HepG2 (cell line): Measurements from ENCODE around the gene CHSY3. TPM values are rescaled to one million over a fixed set of nuclear protein-coding genes. Genes with fewer than 3 reads are reported as not detected.

Experiments used
- ATAC-seq: fragments of 200-7000 bp; cut with Tn5 transposase; 3 replicates; pipeline ENCODE4 v1.9.1; 2020; ENCODE audit warnings: mild to moderate bottlenecking, moderate library complexity
- BruUV-seq: library from RNA; stranded (reverse); fragments of 400-500 nt; replicated peaks from 2 replicates; lab custom pipeline; 2021; lab: Mats Ljungman, UMichigan
- CTCF ChIA-PET: fragments of 300-600 bp; formaldehyde crosslinking; extraction: SDS; loops from one replicate; lab custom pipeline; 2021; ENCODE audit warnings: low total read pairs, inconsistent platforms, low intra/inter-chr PET ratio; lab: Yijun Ruan, JAX
- POLR2A ChIA-PET: fragments of 350-600 bp; sonication (Branson Sonifier 250); formaldehyde crosslinking; loops from one replicate; lab custom pipeline; 2020; ENCODE audit warnings: antibody characterized with exemption, inconsistent platforms; lab: Yijun Ruan, JAX
- DNase-seq: peaks from one replicate; pipeline ENCODE4 v3.0.0-alpha.2; 2015; ENCODE audit warnings: low spot score
- FAIRE-seq: peaks from 3 replicates; lab custom pipeline; 2011; peaks lifted over from hg19 to GRCh38; lab: Jason Lieb, UNC
- H2AFZ ChIP-seq: one replicate; pipeline ENCODE4 v1.6.1; 2011; ENCODE audit warnings: low read length, inconsistent platforms
- H3K27ac ChIP-seq: fragments of 300-600 bp; 3 replicates; pipeline ENCODE4 v1.8.0; 2011; ENCODE audit warnings: mixed run types, mild to moderate bottlenecking, mixed read lengths, low read length, inconsistent platforms; ENCODE audit not compliant: insufficient read depth; ENCODE audit errors: extremely low read length
- H3K27me3 ChIP-seq, 2 experiments: fragments of 200-600 bp in 1 of 2; 2 replicates in 1 of 2; 3 replicates in 1 of 2; pipeline versions ENCODE4 v1.6.0 to v1.8.0; 2011; ENCODE audit warnings: low read length in 2 of 2, mild to moderate bottlenecking in 2 of 2, moderate library complexity in 2 of 2, inconsistent platforms in 1 of 2; ENCODE audit not compliant: insufficient read depth in 2 of 2, control insufficient read depth in 1 of 2
- H3K36me3 ChIP-seq, 2 experiments: fragments of 200-600 bp in 1 of 2; replicated peaks in 1 of 2; 2 replicates in 1 of 2; 3 replicates in 1 of 2; pipeline versions ENCODE4 v1.5.1 to v1.8.0; 2011; ENCODE audit warnings: low read length in 2 of 2, inconsistent platforms in 1 of 2; ENCODE audit not compliant: insufficient read depth in 2 of 2, control insufficient read depth in 1 of 2
- H3K4me1 ChIP-seq: 2 replicates; pipeline ENCODE4 v1.5.1; 2012; ENCODE audit warnings: low read length, inconsistent platforms; ENCODE audit not compliant: insufficient read depth
- H3K4me2 ChIP-seq: 2 replicates; pipeline ENCODE4 v1.6.0; 2011; ENCODE audit warnings: low read depth, low read length, inconsistent platforms
- H3K4me3 ChIP-seq, 3 experiments: fragments of 200-600 bp in 1 of 3; sonication (generic), shearing (Covaris generic) in 1 of 3; replicated peaks in 1 of 3; 2 replicates each; pipeline ENCODE4 v1.5.1; 2011 to 2016; ENCODE audit warnings: low read length in 3 of 3, inconsistent platforms in 2 of 3, low read depth in 2 of 3, mild to moderate bottlenecking in 2 of 3, control low read depth in 1 of 3, mixed read lengths in 1 of 3; ENCODE audit not compliant: insufficient read depth in 1 of 3
- H3K79me2 ChIP-seq: one replicate; pipeline ENCODE4 v1.6.1; 2011; ENCODE audit warnings: low read length, inconsistent platforms; ENCODE audit not compliant: insufficient read depth
- H3K9ac ChIP-seq: 2 replicates; pipeline ENCODE4 v1.6.0; 2011; ENCODE audit warnings: mild to moderate bottlenecking, low read depth, low read length, inconsistent platforms; ENCODE audit not compliant: insufficient read depth
- H3K9me3 ChIP-seq: 2 replicates; pipeline ENCODE4 v1.5.1; 2012; ENCODE audit warnings: mild to moderate bottlenecking, low read length
- H4K20me1 ChIP-seq: 2 replicates; pipeline ENCODE4 v1.6.0; 2011; ENCODE audit warnings: inconsistent platforms, mild to moderate bottlenecking, low read length, moderate library complexity; ENCODE audit not compliant: insufficient read depth
- HMG20B ChIP-seq: conservative IDR thresholded peaks from 2 replicates; pipeline ENCODE4 v1.6.1; 2016; ENCODE audit warnings: missing genetic modification reagents, missing compliant biosample characterization
- MAFF ChIP-seq: IDR thresholded peaks from 2 replicates; pipeline ENCODE4 v1.6.1; 2011; ENCODE audit warnings: low read depth, low read length, improper control_type of control experiment
- NFATC3 ChIP-seq: sonication (generic); formaldehyde crosslinking; IDR thresholded peaks from 2 replicates; pipeline ENCODE4 v1.5.1; 2020; ENCODE audit warnings: mild to moderate bottlenecking, missing genetic modification reagents
- NR1H2 ChIP-seq: sonication (generic); formaldehyde crosslinking; IDR thresholded peaks from 2 replicates; pipeline ENCODE4 v1.8.1; 2022; ENCODE audit warnings: low read depth, missing genetic modification reagents, borderline replicate concordance
- POLR2G ChIP-seq: fragments of 200-400 bp; formaldehyde crosslinking; IDR thresholded peaks from 2 replicates; pipeline ENCODE4 v1.6.1; 2018; ENCODE audit warnings: mild to moderate bottlenecking, low read depth, low read length, moderate library complexity
- PTBP1 ChIP-seq: fragments of 200-400 bp; formaldehyde crosslinking; IDR thresholded peaks from 2 replicates; pipeline ENCODE4 v1.6.1; 2018; ENCODE audit warnings: low read length, low read depth; ENCODE audit not compliant: poor library complexity, severe bottlenecking
- SNAPC2 ChIP-seq: sonication (generic); formaldehyde crosslinking; IDR thresholded peaks from 2 replicates; pipeline ENCODE4 v1.8.1; 2022; ENCODE audit warnings: mild to moderate bottlenecking, missing genetic modification reagents
- TBL1XR1 ChIP-seq: fragments of 150-350 bp; IDR thresholded peaks from 2 replicates; pipeline ENCODE4 v1.6.1; 2014; ENCODE audit warnings: borderline replicate concordance, low read length; ENCODE audit not compliant: partially characterized antibody
- U2AF1 ChIP-seq: fragments of 200-400 bp; formaldehyde crosslinking; optimal IDR thresholded peaks from 2 replicates; pipeline ENCODE3; 2017; ENCODE audit warnings: mild to moderate bottlenecking, low read depth, low read length
- ZFP41 ChIP-seq: sonication (generic); formaldehyde crosslinking; IDR thresholded peaks from 2 replicates; pipeline ENCODE4 v1.4.0; 2020; ENCODE audit warnings: mild to moderate bottlenecking, missing genetic modification reagents, borderline replicate concordance
- ZIK1 ChIP-seq: sonication (generic); formaldehyde crosslinking; IDR thresholded peaks from 2 replicates; pipeline ENCODE4 v1.5.0; 2020; ENCODE audit warnings: mild to moderate bottlenecking, low read depth, missing genetic modification reagents, borderline replicate concordance
- ZNF782 ChIP-seq: sonication (generic); formaldehyde crosslinking; IDR thresholded peaks from 2 replicates; pipeline ENCODE4 v1.4.0; 2020; ENCODE audit warnings: missing genetic modification reagents, mild to moderate bottlenecking, borderline replicate concordance
- ZNF788 ChIP-seq: sonication (generic); formaldehyde crosslinking; IDR thresholded peaks from 2 replicates; pipeline ENCODE4 v1.5.0; 2020; ENCODE audit warnings: mild to moderate bottlenecking, missing genetic modification reagents, borderline replicate concordance
- WGBS: methylation state at CpG from one replicate; pipeline ENCODE4 v1.1.6; 2017; ENCODE audit warnings: low lambda C conversion rate; 5-methylcytosine and 5-hydroxymethylcytosine counted together
- in situ Hi-C: cut with HindIII; loops from 2 replicates; pipeline ENCODE4 v1.10.0; 2017; ENCODE audit warnings: low pct_unique_long_range_greater_than_20kb; ENCODE audit not compliant: extremely low pct_ligation_motif_present
- intact Hi-C: fragments of 100-400 bp; cut with micrococcal nuclease; formaldehyde crosslinking; loops from one replicate; pipeline ENCODE4 v1.10.0; 2022; ENCODE audit not compliant: unreplicated experiment
- polyA plus RNA-seq, 8 experiments: library from polyadenylated mRNA; depleted of rRNA in 3 of 8; stranded (reverse) in 7 of 8; unstranded in 1 of 8; fragments of >200 nt; fragmentation: Illumina TruSeq in 4 of 8; extraction: Trizol in 4 of 8; gene quantifications; 2 replicates each; pipeline versions ENCODE4 v1.2.1 to v1.2.3, GENCODE V29; 2011 to 2016; ENCODE audit warnings: low read depth in 4 of 8, missing spikeins in 1 of 8, mixed read lengths in 1 of 8; ENCODE audit not compliant: insufficient read depth in 1 of 8
- total RNA-seq, 5 experiments: library from RNA; depleted of rRNA; stranded (reverse); fragments of >200 nt; fragmentation: Illumina TruSeq; extraction: Trizol; gene quantifications; 2 replicates each; pipeline ENCODE4 v1.2.3, GENCODE V29; 2016; ENCODE audit warnings: low read depth in 1 of 5
- TF ChIP-seq, protein P1 (sequence below): sonication (generic); IDR thresholded peaks from 2 replicates; pipeline ENCODE4 v1.6.1; 2016; ENCODE audit warnings: low read depth, borderline replicate concordance
- TF ChIP-seq, protein P2 (sequence below): sonication (generic); formaldehyde crosslinking; IDR thresholded peaks from 2 replicates; pipeline ENCODE4 v1.4.0; 2020; ENCODE audit warnings: missing genetic modification reagents, mild to moderate bottlenecking, borderline replicate concordance
- TF ChIP-seq, protein P3 (sequence below): sonication (generic); formaldehyde crosslinking; IDR thresholded peaks from 2 replicates; pipeline ENCODE4 v1.4.0; 2020; ENCODE audit warnings: missing genetic modification reagents; ENCODE audit errors: not compliant biosample characterization

CHSY3 gene
- total and polyA plus RNA-seq, 2 of the 13 experiments (the other 11 are each of a cell fraction or from before 2014, with no cell fraction given), result 0.26 to 4.1 TPM

DNA sequence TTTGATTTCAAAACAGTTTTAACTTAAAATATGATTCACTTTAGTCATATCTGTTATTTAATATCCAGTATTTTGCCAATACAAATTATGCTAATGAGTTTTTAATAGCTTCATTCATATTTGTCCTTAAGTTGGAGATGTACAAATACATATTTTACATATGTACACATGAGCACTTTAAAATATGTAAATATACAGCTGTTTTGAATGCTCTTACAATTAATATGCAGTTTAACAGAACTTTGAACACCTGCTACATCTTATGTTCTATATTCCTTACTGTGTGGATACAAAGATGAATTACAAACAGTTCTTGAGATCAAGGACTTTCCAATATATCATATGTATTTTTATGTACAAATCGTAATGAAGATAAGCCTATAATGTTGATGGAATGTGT is 74.0 kb downstream of the CHSY3 start:
- ChIA-PET CTCF (no interaction called here), POLR2A (no interaction called here)
- Histone ChIP-seq H3K36me3 (no peaks in the 10 kb centered on the region), H3K27me3 (no peaks in the 10 kb centered on the region), H3K4me2 (no peak overlapping the region), H3K4me1 (no peaks in the 10 kb centered on the region), H3K9me3 (no peaks in the 10 kb centered on the region), H3K79me2 (no peaks in the 10 kb centered on the region), H3K27ac (no peak overlapping the region), H3K9ac (no peak overlapping the region), H4K20me1 (no peaks in the 10 kb centered on the region), H2AFZ (no peak overlapping the region), H3K4me3 (no peak overlapping the region)
- DNase-seq, result no peak
- WGBS, result 33% methylated on average over 1 of the region's 1 CpG
- intact Hi-C loops (no loop called here), in situ Hi-C loops (no loop called here)
- TF ChIP-seq SNAPC2 (no peak), TBL1XR1 (no peak), POLR2G (no peak), HMG20B (CRISPR knock-in tag) (no peak), NR1H2 (no peak), ZIK1 (CRISPR knock-in tag) (no peak), ZFP41 (CRISPR knock-in tag) (no peak), ZNF788 (CRISPR knock-in tag) (no peak)
- BruUV-seq, result no TSS peak
- no peak for FAIRE-seq
- ATAC-seq, result no peak

DNA sequence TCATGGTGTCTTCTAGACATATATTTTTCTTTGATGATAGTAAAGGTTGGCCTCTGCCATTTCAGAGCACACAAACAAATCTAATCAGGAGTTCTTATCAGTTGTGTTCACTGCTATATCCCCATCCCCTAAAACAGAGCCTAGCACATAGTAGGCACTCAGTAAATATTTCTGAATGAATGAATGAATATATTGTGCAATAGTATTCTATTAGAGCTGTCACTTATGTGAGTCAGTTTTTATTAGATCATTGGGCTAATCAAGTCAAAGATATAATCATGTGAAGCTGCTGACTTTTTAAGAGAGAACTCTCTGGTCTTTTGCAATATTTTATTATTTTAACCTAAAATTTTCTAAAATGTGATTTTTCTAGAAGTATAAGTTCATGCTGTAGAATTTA is 84.2 kb downstream of the CHSY3 start:
- H3K9me3 ChIP-seq, result peaks cover 47% of the 10 kb centered on the region
- H4K20me1 ChIP-seq, result no peaks in the 10 kb centered on the region
- no peak overlapping the region for H3K9ac ChIP-seq
- H3K4me3 ChIP-seq, result no peak overlapping the region
- ATAC-seq, result no peak
- no peaks in the 10 kb centered on the region; a peak in 1 of 5 replicates for H3K27me3 ChIP-seq
- CTCF ChIA-PET, result no interaction called here
- no peak for FAIRE-seq
- no peaks in the 10 kb centered on the region for H3K4me1 ChIP-seq
- no peak for DNase-seq
- in situ Hi-C loops (no loop called here), intact Hi-C loops (no loop called here)
- no TSS peak for BruUV-seq
- H3K27ac ChIP-seq, result no peak overlapping the region
- H3K79me2 ChIP-seq, result no peaks in the 10 kb centered on the region
- H3K4me2 ChIP-seq, result no peak overlapping the region
- no peaks in the 10 kb centered on the region for H3K36me3 ChIP-seq
- POLR2A ChIA-PET, result no interaction called here
- no peak overlapping the region for H2AFZ ChIP-seq
- no peak for TF ChIP-seq ZNF782 (CRISPR knock-in tag)
- no peak for TF ChIP-seq PTBP1
- TF ChIP-seq NFATC3 (CRISPR knock-in tag), result no peak
- no peak for TF ChIP-seq U2AF1
- TF ChIP-seq, protein P1, sequence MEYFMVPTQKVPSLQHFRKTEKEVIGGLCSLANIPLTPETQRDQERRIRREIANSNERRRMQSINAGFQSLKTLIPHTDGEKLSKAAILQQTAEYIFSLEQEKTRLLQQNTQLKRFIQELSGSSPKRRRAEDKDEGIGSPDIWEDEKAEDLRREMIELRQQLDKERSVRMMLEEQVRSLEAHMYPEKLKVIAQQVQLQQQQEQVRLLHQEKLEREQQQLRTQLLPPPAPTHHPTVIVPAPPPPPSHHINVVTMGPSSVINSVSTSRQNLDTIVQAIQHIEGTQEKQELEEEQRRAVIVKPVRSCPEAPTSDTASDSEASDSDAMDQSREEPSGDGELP, result no peak
- TF ChIP-seq, protein P2, sequence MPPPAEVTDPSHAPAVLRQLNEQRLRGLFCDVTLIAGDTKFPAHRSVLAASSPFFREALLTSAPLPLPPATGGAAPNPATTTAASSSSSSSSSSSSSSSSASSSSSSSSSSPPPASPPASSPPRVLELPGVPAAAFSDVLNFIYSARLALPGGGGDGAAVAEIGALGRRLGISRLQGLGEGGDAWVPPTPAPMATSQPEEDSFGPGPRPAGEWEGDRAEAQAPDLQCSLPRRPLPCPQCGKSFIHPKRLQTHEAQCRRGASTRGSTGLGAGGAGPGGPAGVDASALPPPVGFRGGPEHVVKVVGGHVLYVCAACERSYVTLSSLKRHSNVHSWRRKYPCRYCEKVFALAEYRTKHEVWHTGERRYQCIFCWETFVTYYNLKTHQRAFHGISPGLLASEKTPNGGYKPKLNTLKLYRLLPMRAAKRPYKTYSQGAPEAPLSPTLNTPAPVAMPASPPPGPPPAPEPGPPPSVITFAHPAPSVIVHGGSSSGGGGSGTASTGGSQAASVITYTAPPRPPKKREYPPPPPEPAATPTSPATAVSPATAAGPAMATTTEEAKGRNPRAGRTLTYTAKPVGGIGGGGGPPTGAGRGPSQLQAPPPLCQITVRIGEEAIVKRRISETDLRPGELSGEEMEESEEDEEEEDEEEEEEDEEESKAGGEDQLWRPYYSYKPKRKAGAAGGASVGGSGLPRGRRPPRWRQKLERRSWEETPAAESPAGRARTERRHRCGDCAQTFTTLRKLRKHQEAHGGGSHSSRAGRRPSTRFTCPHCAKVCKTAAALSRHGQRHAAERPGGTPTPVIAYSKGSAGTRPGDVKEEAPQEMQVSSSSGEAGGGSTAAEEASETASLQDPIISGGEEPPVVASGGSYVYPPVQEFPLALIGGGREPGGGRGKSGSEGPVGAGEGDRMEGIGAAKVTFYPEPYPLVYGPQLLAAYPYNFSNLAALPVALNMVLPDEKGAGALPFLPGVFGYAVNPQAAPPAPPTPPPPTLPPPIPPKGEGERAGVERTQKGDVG (CRISPR knock-in tag), result no peak
- TF ChIP-seq, protein P3, sequence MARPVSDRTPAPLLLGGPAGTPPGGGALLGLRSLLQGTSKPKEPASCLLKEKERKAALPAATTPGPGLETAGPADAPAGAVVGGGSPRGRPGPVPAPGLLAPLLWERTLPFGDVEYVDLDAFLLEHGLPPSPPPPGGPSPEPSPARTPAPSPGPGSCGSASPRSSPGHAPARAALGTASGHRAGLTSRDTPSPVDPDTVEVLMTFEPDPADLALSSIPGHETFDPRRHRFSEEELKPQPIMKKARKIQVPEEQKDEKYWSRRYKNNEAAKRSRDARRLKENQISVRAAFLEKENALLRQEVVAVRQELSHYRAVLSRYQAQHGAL, result no peak
- TF ChIP-seq MAFF, result no peak
